ENCODE results near the gene GDPD5.

The GDPD5 gene

DNA sequence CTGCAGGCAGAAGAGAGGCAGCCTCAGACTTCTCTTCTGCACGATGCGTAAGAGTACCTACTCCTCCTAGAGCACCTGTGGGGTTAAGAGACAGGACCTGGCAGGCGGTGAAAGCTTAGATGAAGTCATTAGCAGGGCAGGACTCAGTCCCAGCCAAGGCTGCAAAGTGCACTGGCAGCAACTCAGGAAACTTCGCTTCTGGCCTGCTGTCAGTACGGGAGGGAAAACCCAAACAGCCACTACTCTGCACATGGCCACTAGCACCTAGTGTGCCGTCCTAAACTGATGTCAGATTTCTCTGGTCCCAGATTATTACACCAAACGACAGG is 84.0 kb downstream of the GDPD5 start:
- no peak for DNase-seq

DNA sequence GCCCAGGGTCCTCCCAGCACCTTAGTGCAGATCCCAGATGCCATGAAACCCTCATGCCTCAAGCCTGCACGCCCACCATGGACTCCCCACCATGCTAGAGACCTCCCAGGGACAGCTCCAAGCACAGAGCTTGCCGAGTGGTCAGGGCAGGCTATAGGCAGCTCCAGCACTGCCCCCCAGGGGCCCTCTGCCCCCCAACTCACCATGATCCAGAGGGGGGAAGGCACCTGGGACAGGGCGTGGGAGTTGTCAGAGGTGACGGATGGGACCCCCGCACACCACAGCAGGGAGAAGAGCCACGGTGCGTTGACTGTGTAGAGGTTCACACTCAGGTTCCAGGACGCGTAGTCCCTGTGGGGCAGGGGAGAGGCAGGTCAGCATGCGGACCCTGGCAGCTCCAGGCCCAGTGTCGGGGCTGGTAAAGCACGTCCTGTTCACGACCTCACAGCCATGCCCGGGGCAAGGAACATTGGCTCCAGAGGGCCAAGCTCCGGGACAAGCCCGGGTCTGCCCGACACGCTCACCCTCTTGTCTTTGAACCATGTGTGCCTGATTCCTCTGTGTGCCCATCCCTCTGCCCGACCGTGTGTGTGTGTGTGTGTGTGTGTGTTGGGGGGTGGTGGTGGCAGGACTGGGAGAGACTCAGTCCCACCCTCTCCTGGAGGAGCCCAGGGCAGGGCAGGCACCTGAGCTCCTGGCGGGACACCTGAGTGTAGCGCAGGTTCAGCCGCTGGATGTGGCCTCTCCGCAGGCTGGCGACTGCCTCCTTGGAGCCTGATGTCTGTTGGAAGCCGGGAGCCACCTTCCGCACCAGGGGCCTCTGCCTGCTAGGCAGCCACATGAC is 84.6 kb downstream of the GDPD5 start:
- no peak for DNase-seq

DNA sequence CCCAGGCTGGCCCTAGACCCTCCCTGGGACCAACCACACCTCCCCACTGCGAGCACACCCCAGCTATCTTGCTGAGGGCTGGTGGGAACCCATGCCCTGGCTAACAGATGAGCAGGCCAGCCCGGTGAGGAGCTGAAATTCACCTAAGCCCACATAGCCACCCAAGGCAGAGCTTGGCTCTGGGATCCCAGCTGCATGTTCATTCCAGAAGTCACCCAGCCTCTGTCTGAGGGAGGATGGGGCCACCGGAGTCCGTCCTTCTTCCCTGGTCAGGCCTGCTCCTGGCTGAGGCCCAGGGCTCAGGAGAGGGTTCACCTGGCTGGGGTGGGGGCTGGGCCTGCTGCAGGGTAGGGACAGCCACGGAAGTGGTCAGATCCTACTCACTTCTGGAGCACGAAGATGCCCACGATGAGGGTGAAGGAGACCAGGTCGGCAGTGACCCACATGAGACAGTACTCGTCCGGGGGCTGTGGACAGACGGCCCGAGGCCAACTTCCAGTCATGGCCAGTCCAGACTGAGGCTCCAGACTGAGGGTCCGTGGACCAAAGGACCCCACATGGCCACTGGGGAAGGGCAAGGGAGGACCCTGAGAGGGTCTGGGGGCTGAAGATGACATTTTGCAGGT is 86.1 kb downstream of the GDPD5 start:
- no peak for DNase-seq

DNA sequence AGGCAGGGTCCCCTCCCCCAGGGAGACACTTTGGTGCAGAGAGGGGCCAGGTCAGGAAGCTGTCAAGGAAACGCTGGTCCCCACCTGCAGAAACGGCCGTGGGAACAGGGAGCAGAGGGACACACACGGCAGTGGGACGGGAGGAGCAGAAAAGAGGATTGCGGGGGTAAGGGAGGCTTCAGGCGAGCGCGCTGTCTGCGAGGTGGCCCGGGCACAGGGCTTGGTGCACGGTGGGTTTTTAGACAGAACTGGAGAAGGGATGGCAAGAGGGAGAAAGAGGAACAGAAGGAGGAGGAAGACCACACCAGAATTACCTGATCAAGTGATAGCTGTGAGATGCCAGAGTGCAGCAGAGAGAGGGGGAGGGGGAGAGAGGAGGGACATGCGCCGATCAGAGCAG is 86.7 kb downstream of the GDPD5 start:
- DNase-seq = no peak

DNA sequence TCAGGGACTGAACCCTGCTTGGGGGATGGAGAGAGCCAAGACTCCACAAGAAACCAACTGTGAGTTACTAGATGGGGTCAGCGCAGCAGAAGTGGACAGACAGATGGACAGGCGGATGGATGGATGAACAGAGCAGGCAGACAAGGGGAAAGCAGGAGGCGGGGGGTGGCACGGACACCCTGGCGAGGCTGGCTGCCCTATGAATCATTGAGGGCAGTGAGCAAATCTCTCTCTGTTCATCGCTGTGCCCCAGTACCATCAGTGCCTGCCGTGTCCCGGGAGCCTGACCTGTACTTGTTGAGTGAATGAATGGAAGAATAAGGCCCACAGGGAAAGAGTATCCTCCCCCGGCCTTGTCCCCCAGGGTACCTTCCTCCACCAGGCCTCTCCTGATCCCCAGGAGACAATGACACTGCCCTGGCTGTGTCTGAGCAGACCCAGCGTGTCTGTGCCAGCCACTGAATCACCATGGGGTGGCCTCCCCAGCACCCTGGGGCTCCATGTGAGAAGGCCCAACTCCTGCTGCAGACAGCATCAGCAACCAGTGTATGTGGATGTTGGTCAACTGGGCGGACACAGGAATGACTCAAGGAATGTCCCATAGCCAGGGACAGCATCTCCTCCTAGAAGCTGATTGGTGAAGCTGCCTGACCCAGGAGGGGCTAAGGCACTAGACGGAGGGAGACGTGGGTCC is 87.6 kb downstream of the GDPD5 start:
- DNase-seq = no peak

DNA sequence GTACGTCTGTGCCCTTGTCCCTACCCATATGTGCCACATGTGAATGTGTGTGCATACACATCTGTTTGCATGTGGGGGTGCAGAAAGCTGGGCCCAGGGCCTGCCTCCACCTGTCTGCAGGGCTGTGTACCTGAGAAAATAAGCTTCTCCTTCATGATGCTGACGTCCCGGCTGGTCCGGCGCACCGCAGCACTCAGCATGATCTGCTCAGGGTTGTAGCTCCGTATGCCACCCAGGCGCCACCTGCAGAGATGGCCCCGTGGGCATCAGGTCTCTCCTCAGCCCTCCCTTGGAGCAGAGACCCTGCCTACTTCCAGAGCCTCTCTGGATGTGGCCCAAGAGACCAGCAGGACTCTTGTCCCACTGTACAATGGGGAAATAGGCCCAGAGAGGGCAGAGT is 88.9 kb downstream of the GDPD5 start:
- DNase-seq = no peak

DNA sequence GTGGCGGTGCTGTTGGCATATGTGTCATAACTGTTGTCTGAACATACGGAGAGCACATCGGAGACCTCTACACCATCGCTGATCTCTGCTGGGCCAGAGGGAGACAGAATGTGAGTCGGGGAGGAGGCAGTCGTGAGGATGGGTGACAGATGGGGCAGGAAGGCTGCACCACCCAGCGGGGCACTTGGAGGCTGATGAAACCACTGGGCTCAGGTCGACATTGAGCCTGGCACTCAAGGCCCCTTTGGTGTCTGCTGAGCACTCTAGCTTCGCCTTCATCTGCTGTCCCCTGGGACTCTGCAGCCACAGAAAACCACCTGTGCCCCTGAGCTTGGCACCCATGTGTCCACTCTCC is 90.2 kb downstream of the GDPD5 start:
- peak; percentile 55 for DNase-seq

DNA sequence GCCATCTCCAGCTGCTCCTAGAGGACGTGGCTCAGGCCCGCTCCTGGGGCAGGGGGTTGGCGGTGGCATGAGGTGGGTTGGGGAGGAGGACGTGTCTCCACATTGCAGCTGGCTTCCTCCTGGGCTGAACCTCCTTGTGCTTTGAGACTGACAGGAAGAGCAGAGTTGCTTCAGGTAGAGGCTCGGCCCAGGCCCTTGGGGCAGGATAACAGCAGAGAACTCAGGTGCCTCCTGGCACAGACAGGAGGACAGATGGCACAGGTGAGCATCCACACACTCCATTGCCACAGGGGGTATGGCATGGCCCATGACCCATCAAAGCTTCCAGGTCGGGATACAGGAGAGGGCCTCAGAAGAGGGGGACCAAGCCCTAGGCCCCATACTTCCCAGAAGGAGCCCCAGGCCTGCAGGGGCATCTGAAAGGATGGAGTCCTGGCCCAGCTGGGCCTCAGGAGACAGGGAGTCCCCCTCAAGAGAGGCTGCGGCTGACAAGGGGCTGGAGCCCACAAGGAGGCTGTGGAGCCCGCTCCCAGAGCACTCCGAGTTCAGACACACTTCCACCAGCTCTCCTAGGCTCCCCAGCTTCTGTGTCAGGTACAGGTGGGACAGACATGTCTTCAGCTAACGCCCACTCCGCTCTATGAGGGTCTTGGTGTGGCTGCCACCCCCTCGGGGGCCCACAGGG is 90.7 kb downstream of the GDPD5 start:
- peak; percentile 13 for DNase-seq

DNA sequence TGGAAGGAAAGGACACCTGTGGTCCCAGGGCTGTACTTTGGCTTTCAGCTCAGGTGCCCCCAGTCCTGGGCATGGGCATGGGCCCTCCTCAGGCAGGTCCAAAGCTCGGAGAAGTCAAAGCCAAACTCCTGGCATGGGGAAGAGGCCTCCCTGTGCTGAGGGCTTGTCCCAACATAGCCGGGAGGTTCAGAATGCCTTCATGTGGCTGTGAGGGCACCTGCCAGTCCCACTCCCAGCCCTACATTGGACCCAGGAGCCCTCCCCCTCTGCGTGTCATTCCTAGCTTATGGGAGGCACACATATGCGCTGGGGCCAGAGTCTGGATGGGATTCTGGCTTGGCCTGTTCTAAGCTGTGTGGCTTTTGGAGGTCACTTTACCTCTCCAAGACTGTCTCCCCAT is 91.7 kb downstream of the GDPD5 start:
- DNase-seq = no peak

DNA sequence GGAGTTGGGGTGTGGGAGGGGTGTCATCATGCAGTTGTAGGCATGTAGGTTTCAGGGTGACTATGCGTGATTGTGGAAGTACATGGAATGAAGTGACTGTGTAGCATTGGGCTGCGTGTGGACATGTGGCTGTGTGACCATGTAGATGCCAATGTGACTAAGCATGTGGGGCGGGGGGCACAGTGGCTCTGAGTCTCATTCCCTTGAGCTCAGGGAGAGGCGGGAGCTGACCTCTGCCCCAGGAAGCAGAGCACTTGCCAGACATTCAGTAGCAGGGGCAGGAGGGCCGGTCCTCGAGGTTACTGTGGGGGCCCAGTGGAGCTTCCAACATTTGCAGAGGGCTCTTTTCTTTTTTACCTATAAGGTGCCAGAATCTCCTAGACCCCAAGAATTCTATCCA is 92.3 kb downstream of the GDPD5 start:
- DNase-seq = no peak

DNA sequence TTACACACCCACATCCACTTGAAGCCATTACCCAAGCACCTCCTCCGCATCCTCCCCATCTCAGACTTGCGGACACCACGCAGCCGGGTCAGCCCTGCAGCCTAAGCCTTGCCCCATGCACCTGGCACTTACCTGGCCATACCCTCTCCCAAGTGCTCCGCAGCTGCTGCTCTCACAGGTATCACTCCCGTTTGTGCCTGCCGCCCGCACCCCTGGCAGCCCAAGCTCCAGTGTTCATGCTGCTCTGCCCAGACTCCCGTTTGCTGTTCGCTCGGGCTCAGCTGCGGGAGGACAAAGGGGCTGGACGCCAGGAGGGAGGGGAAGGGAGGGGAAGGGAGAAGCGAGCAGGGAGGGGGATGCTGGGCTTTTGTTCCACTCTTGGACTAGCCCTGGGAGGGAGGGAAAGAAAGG is 92.8 kb downstream of the GDPD5 start, which contains the start of gene KLHL35:
KLHL35 (minus strand) TSS at position 293 of the 411 bp plus-strand sequence. CDS start 2,574 bp downstream, outside the sequence.
- no peak for DNase-seq

DNA sequence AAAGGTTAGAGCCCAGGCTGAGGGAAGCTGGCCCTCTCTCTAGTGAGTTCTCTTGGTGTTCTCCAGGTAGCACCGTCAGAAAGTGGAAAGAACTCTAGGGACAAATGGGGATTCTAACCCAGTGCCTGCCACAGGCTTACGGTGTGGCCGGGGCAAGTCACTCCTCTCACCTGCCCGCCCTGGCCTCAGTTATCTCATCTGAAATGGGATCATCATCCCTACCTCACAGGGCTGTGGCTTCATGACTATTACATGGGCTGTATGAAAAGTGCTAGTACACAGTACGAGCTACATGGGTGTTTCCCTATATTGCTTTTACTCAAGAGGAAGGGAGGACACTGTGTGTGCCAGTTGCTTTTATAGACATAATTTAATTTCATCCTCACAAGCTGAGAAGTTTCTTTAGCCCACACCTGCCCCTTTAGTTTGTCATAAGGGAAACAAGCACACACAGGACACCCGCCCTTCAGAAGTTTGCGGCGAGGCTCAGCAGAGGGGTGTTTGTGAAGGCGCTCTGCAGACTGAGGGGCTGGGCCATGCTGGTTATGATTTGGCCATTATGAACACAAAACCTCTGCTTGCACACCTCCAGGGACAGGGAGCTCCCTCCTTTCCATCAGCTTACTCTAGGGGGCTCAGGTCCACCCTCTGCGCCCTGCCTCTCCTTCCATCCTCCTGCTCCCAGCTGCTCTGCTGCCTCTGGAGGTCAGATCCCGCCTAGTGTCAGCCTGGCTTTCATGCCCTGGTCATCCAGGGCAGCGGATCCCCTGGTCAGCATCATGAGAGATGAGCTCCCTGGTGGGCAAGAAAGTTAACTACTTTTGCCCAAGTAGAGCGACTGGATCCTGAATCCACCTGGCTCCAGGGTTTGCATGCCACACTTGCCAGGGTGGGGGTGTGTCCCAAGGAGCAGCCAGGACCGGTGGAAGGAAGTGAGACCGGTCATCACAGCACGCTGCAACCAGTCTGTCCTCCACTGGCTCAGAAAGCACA is 93.9 kb downstream of the GDPD5 start:
- no peak for DNase-seq

DNA sequence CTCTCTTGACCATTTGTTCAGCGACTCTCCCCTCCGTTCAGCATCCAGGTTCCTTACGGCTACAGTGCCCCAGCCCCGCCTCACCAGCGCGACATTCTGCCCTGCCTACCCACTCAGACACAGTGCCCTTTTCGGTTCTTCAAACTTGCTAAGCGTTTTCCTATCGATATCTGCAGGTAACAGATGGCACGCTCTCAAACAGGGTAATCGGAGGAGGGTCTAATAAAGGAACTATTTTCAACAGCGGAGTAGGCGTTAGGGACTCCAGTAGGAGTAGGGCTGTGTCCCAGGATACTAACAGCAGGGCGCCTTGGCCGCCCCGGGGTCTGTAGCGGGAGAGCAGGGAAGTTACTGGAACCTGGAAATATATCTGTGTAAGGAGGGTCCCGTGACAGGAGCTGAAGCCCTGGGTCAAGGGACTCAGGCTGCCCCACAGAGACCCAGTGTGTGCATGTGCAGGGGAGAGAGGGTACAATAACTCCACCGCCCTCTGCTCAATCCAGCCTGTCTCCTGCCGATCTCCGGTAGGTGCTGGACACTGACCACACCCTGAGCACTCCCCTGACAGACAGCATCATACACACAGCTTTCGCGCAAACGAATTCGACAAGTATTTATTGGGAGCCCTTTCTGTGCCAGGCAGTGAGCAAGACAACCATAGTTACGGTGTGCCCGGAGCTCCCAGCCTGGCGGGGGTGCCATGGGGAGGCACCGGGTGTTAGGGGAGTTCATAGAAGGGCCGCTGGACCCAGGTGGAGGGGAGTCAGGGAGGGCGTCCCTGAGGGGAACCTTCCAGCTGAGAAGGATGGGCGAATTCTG is 94.8 kb downstream of the GDPD5 start:
- peak; percentile 75 for DNase-seq

DNA sequence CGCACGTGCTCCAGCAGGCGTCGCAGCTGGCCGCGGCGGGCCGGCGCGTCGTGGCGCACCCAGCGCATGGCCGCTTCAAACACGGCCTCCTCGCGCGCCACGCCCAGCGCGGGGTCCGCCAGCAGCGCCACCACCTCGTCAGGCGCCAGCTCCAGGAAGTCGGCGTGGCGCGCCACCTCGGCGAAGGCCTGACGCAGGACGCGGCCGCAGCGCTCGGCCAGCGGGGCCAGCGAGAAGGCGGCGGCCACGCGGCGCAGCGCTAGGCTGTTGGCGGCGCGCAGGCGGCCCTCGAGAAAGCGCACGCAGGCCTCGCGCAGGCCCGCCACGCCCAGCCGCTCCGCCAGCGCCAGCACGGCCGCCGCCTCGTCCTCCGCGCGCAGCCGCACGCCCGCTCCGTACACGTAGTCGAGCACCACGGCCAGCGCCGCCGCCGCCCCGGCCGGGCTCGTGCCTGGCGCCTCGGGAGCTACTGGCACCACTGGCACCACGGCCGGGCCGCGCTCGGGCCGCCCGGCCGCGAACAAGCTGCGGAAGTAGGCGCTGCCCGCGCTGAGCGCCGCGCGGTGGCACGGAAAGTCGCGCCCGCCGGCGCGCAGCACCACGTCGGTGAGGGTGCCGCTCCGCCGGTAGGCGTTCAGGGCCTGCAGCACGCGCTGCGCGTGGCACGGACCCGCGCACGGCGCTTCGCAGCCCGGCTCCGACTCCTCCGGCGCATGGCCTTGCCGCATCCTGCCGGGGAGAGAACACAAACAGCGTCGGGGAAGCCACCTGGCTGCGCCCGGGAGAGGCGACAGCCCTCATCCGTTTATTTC is 95.6 kb downstream of the GDPD5 start:
- DNase-seq = peak; percentile 39

DNA sequence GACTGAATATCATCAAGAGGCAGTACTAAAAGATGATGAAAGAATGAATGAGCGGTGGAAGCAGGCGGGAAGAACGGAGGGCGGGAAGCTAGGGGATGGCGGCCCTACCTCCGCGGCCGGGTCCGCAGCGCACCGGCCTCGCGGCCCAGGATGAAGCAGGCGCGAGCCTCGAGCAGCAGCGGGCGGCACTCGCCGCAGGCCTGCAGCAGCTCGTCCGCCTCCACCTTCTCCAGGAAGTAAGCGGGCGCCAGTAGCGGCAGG is 96.2 kb downstream of the GDPD5 start:
- no peak for DNase-seq

DNA sequence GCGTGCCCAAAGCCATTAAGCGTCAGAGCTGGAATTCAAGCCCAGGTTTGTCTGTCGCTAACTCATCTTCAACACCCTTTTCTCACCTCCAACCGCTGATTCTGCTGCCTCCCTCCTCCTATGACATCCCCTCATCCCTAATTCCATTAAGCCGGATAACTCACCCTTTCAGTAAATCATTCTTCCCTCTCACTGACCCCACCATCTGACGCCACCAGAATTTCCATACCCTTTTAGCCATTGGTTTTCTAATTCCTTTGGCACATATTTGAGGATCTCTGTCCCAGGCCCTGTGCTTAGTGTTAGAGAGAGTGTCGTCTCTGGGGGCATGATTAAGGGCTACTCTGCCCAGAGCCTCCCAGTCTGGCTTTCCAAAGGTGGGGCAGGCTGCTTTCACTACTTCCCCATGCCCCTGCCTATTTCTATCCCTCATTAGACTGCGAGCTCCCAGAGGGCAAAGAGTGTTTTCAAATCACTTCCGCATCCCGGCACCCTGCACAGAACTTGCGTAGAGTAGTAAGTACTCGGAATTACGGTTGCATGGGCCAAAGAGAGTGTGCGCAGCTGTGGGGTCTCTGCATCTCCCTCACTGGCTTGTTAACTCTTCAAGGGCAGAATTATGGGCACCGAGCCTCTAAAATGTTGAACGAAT is 96.6 kb downstream of the GDPD5 start:
- DNase-seq = no peak

DNA sequence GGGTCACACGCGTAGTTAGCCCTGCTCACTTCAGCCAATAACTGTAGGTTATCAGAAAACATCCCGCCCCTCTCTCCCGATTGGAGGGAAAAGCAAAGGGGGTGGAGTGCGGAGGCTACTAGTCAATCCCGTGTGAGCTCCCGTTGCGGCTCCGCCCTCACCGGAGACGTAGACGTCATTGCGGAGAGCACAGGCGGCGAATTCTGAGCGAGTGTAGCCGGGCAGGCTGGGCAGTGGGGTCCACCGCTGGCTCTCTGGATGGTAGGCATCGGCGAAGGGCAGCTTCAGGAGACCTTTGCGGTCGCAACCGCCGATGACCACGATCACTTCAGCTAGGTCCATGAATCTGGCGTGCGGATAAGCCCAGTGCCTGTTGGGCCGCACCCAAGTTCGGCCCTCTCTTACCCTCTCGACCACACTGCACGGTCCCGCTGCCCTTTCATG is 97.4 kb downstream of the GDPD5 start:
- no peak for DNase-seq

DNA sequence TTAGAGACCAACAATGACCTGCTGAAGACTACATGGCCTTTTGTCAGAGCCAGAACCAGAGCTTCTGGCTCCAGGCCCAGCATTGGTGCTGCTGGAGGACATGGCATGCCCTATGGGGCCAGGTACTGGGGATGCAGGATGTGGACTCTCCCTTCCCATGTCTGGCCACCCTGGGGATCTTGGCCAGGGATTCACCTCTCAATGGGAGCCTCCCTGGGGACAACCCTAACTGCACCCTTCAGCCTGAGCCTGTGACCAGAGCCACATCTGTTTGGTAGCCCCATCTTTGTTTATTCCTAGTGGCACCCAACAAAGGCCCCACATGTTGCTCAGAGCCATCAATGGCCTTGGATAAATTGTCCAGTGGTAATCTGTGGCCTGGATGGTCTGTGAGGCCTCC is 98.6 kb downstream of the GDPD5 start:
- no peak for DNase-seq

DNA sequence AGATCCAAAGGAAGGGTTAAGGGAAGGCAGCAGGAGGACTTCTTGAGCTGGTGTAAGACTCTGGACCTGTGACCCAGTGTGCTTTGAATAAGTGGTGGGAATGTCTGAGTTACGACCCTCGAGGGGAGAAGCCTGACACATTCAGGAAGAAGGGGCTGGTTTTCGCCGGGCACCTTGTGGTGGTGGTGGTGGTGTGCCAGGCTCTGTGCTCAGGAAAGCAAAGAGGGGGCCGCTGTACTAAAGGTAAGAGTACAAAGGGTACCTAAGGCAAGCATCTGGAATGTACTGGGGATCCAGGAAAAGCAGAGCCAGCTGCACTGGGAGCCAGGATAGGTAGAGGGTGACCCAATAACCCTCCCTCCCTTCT is 99.0 kb downstream of the GDPD5 start:
- DNase-seq = no peak

DNA sequence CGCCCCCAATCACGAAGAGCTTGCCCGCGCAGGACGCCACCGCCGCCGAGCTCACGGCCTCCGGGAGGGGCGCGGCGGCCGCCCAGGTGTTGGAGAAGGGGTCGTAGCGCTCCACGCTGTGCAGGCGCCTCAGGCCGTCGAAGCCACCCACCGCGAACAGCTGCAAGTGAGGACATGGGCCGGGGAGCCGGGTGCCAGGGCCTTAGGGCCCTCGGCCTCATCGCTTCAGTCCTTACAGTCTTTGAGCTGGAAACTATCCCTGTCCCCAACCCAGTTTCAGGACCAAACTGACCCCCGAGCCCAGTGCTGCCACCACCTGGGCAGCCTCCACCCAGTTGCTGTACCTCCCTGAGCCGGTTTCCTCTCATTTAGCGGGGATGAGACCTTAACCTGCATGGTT is 100.3 kb downstream of the GDPD5 start:
- DNase-seq = no peak

Measured in NCI-H2171 treated with DMSO at 0.1 percent for 48 hours (cell line).